HG02943 (cell line): ENCODE measurements around the gene USO1.
"Not testable (repeated sequence)": the region's sequence is repeated elsewhere in the genome, so short reads cannot be mapped to it uniquely, and the experiment has no call there.

Experiments
- ATAC-seq: cut with Tn5 transposase; IDR thresholded peaks from one replicate; pipeline ENCODE4 v1.9.1; 2021; ENCODE audit warnings: mild to moderate bottlenecking, low read depth, moderate library complexity; ENCODE audit not compliant: unreplicated experiment

USO1 gene, protein sequence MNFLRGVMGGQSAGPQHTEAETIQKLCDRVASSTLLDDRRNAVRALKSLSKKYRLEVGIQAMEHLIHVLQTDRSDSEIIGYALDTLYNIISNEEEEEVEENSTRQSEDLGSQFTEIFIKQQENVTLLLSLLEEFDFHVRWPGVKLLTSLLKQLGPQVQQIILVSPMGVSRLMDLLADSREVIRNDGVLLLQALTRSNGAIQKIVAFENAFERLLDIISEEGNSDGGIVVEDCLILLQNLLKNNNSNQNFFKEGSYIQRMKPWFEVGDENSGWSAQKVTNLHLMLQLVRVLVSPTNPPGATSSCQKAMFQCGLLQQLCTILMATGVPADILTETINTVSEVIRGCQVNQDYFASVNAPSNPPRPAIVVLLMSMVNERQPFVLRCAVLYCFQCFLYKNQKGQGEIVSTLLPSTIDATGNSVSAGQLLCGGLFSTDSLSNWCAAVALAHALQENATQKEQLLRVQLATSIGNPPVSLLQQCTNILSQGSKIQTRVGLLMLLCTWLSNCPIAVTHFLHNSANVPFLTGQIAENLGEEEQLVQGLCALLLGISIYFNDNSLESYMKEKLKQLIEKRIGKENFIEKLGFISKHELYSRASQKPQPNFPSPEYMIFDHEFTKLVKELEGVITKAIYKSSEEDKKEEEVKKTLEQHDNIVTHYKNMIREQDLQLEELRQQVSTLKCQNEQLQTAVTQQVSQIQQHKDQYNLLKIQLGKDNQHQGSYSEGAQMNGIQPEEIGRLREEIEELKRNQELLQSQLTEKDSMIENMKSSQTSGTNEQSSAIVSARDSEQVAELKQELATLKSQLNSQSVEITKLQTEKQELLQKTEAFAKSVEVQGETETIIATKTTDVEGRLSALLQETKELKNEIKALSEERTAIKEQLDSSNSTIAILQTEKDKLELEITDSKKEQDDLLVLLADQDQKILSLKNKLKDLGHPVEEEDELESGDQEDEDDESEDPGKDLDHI

DNA sequence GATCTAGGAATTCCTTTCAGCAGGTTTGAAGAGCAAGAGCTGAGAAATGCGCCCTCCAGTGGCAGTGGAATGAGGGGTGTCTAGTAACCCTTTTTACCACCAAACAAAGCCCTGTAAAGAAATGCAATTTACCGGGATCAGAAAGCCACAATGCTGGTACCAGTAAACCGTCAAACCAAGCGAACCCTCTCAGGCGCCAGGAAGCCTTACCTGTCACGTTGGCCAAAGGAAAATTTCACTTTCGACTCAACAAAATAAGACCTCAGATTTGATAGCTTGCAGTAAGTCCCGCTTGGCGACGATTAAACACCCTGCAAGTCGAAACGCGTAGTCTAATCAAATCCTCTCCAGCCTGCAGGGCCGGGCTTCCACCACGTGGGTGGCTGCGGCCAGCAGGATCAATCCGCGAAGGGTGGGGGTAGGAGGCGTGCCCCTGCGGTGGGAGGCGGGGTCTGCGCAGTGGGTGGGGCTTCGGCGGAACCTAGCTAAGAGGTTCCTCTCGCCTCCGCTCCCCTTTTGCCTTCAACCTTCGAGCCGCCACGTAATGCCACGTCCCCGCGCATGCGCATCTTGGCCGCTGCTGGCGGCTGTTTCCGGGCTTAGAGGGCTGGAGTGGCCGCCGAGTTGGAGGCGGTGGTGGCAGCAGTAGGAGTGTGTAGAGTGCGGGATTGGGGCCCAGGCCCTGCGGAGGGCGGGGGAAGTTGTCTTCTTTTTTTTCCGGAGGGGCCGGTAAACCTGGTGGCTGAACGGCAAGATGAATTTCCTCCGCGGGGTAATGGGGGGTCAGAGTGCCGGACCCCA lies at the start of gene USO1:
Gene USO1 (plus strand): TSS at position 512 of the 801 bp plus-strand sequence. CDS start 243 bp downstream, at position 755.
- ATAC-seq, result peak; percentile 81

DNA sequence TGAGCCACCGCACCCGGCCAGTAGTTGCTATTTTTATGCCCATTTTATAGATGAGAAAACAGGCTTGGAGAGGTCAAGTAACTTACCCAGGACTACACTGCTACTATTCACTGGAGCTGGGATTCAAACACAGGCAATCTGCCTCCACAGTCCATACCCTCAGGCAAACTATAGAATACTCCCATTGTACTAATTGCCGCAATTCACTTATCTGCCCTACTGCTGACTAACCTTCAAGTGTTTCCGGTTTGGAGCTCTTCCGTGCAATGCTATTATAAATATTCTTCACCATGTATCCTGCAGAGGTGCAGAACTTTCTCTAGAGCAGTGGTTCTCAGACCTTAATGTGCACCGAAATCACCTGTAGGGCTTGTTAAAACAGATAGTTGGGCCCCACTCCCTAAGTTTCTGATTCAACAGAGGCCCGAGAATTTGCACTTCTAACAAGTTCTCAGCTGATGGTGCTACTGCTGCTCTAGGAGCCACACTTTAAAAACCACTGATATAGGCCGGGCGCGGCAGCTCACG lies 49.3 kb upstream of the USO1 start:
- no peak for ATAC-seq

DNA sequence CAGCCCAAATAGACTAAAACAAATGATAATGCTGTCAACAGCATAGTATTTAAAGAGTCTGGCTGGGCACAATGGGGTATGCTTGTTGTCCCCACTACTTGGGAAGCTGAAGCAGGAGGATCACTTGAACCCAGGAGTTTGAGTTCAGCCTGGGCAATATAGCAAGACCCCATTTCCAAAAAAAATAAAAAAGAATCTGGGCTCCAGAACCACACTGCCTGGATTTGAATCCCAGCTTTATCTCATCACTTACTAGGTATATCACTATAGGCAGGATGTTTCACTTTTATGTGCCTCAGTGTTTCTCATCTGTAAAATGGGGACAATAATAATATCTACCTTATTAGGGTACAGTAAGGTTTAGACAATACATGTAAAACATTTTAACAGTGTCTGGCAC lies 45.9 kb upstream of the USO1 start:
- ATAC-seq, result no peak

DNA sequence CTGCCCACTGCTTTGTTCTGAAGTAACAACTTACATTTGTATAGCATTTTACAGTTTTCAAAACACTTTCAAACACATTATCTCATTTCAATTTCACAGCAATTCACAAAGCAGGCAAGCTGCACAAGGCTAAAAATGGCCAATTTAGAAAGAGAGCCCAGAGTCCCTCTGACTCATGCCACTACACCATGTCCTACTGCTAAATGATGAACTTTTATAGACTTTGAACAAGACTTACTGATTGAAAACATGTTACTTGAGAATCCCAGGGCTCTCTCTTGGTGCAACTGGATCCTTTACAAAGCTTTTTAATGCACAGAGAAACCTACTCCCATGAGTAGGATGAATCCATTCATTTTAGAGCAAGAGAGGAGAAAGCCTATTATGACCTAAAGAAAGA lies 45.4 kb upstream of the USO1 start:
- no peak for ATAC-seq

DNA sequence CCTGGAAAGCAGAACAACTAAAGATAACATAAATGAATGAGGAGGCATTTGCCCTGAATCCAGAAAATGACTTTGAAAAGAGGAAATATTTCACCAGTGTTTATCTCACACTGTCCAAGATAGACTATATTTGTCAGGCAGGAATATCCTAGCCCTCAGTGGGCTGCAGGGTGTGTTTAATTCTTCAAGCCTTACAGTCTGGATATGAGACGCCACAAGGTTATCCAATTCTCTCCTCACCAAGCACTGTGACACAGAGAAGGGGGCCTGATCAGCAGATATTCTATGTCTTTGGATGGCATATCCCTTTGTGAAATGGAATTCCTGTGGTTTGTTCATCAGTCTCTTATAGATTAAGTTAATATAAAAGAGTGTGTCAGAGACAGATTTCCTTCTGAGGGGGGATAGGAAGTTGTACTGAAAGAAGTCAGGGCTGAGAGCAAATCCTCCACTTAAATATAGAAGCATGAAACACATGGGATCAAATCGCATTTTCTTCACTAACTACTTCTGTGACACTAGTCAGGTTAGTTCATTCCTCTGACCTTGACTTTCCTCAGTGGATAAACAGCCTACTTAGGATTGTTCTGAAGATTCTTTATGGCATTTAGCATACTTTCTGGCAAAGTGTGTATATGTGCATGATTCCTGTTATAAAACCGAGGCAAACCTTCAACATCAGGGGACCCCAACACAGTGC lies 44.4 kb upstream of the USO1 start:
- ATAC-seq, result no peak

DNA sequence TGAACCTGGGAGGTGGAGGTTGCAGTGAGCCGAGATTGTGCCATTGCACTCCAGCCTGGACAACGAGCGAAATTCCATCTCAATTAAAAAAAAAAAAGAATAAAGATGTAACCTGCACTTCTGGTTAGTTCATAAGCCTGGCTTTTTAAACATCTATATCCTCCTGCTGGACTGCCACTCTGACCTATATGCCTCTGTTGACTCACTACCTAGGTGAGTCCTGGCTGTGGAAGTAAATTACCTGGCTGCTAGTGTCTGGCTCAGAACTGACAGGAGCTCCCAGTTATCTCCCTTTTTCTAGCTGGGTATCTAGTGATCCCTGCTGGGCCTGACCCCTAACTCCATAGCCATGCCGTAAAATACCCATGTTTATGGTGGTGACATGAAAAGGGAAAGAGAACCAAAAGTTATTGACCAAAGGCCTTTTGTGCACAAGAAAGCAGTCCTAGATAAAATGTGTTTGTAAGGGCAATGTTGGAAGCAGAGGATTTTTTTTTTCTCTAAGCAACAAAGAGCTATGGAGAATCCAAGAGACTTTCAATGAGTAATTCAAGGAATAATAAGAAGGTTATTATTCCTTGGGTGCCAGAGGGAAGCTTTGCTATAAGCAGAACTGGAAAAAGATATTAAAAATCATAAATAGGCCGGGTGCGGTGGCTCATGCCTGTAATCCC lies 40.8 kb upstream of the USO1 start:
- no peak for ATAC-seq

DNA sequence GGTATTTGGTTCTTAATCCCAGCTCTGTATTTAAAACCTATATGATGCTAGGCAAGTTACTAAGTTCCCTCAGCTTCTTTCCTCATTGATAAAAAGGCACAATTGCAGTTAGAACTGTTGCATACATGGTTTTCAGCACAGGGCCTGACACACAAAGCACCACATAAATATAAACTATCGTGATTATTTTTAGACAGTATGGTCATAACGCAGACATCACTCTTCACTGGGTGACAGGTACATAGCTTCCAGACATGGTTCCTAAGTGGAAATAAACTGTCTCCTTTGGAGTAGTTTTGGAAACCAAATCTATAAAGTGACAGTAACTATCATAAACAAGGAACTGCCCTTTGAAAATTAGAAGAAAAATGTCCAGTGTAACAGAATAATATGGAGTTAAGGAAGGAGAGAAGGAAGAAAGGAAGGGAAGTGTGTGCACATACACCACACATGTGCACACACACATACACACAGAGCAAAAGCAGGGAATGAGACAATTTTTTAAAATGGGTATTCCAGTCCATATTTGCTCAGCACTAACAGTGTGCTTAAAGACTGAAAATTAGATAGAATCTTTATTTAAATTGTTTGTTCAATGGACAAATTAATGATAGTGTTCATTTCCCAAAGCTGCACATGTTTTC lies 38.7 kb upstream of the USO1 start:
- no peak for ATAC-seq

DNA sequence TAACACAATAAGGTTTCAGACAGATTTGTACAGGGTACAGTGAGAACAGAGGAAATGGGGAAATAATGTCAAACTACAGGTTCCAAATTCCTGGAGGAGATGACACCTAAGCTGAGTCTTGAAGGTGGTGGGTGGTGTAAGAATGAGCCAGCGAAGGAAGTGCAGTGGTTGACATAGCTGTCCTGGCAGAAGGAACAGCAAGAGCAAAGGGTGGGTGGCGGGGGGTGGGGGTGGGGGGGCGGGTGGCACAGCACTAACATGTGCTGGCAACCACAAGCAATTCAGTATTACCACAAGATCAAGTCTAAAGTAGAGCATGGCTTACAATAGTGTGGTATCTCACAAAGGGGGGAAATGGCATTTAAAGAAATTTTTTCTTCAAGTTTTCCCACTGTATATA lies 38.0 kb upstream of the USO1 start:
- ATAC-seq, result no peak

DNA sequence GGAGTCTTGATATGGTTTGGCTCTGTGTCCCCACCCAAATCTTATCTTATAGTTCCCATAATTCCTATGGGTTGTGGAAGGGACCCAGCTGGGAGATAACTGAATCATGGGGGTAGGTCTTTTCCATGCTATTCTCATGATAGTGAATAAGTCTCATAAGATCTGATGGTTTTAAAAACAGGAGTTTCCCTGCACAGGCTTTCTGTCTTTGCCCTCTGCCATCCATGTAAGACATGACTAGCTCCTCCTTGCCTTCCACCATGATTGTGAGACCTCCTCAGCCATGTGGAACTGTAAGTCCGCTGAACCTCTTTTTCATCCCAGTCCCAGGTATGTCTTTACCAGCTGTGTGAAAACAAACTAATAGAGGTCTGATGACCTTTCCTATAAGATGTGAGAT lies 37.3 kb upstream of the USO1 start:
- ATAC-seq, result not testable (repeated sequence)

DNA sequence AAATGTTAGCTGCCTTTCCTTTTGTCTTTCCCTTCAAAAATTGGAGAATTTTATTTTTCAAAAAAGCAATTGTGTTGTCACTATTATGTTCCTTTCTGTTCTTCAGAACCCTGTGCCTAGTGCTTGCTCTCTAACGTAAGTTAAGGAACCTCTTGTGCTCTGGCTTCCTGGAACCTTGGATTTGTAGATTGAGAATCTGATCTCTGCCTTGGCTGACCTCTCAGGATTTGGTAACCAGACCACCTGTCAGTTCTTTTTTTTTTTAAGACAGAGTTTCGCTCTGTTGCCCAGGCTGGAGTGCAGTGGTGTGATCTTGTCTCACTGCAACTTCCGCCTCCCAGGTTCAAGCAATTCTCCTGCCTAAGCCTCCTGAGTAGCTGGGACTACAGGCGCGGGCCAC lies 32.3 kb upstream of the USO1 start:
- not testable (repeated sequence) for ATAC-seq

DNA sequence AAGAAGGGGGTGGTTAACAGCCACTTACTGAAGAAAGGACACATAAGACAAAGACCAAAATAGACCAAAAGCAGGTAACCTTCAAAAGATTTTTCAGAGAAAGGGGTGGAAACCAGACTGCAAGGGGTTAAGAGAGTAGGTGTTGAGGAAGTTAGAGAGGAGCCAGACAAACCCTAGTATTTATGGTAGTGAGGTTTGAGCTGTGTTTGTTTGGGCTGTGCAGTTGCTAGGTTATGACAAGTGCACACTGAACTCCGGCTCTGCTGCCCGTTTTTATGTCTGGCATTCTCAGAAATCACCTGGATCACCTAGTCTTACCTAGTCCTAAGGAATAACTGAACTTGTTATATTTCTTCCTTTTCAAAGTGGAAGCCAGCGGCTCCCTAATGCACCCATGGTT lies 28.3 kb upstream of the USO1 start:
- ATAC-seq, result no peak

DNA sequence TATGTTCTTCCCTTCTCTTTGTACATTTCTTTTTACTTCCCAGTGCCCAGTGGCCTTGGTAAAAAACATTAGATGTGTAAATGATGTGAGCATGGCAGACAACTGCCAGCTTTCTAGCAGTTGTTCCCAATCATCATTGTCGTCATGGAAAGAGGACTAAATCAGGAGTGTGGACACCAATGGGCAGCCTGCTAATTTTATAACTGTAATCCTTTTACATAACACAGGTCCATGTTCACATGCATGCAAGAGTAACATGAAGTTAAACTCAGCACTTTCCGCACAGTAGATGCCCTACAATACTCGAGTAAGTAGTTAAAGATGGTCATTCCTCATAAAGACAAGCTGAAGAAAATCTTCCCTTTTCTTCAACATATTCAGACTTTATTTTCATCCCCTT lies 27.8 kb upstream of the USO1 start:
- ATAC-seq, result no peak

DNA sequence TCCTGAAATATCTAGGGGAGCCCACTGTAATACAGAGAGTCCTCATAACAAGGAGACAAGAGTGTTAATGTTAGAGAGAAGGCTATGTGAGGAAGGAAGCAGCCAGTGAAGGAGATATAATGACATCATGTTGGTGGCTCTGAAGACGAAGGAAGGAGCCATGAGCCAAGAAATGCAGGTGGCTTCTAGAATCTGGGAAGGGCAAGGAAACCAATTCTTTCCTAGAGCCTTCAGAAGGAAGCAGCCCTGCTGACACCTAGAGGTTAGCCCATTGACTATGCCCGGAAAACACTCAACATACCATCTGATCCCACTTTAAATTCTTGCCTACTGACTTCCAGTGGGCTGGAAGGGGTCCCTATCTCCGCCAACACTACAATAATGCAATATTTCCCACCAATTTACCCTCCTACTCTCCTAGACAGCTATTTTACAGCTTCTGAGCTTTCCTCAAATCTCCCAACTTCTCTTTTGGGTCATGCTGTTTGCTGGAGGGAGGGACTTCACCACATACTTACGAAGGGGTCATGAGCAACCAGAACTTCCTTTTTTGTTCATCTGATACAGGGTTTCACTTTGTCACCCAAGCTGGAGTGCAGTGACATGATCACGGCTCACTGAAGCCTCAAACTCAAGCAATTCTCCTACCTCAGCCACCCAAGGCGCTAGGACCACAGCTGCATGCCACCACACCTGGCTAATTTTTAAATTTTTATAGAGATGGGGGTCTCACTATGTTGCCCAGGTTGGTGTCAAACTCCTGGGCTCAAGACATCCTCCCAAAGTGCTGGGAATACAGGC lies 26.0 kb upstream of the USO1 start:
- ATAC-seq, result peak; percentile 96

DNA sequence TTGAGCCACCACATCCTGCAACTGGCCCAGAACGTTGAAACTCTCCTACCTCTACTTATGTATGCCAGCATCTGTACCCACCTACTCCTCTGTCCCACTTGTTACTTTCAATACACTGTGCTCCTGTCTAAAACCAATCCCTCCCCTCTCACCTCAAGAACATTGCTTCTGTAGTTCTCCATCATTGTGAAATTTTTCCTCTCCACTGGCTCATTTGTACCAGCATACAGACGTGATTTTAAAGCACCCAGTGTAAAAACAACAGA lies 25.5 kb upstream of the USO1 start:
- ATAC-seq, result peak; percentile 31

DNA sequence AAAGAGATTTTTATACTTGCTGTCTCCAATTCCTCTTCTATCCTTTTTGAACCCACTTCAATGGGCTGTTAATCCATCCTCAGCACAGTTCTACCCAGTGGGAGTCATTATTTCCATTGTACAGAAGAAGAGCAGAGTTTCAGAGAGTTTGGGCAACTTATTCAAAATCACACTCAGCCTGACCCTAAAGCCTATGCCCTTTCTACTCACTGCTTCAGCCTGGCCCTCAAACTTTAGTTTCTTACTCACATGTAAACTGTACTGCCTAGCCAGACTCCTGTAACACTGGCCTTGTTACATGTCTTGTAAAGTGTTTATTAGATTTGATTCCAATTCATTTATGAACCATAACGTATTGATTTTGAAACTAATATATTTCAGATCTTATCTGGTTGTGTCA lies 25.1 kb upstream of the USO1 start:
- ATAC-seq, result no peak

DNA sequence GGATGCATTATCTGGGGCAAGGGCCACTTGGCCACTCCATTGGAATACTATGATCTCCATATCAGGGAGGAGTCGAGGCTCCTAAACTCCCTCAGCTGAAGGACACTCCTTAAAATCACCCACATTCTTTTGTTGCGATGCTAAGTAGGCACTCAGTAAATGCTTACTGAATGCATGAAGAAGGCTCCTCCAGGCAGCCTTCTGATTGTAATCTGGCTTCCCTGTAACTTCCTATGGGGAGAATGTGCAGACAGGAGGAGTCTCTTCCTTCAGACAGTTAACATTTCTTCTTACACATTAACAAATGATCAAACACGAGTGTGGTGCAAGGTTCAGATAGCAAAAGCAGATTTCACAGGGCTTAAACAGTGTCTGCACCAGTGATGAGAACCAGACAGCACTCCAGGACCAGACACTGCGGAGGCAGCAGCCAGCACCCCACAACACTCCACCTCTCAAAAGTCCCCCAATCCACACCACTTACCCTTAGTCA lies 21.4 kb upstream of the USO1 start:
- no peak for ATAC-seq

DNA sequence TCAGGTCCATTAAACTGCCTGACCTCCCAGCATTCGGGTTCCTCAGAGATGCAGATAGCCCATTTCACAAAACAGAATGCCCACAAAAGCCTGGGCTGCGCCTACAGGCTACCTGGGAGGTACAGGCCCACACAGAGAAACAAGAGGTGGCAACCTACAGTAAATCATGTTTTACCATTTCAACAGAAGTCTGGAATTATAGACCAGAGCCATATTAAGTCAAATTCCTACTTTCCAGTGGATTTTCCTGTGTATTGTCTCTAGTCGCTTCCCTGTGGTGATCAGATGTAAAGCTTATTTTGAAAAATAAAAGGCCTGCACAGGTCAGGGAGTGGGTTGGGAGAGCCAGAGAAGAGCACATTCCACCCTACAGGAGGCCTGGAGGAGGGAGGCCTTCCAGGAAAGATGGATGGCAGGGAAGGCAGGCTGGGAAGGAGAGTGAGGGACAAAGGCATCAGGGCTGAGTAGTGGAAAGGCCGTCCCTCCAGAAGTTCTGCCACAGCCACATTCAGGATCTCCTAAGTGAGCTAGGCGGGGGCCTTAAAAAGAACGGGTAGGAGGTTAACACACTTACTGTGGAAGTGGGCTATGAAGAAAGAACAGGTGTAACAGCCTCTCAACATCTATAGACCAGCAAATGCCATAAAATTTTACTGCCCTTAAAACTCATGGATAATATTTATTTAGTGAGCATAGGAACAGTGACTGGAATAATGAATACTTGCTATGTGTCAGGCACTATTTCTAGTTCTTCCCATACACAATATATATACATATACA lies 19.0 kb upstream of the USO1 start:
- no peak for ATAC-seq
